ENCODE results near the gene ZNF280D.

ZNF280D gene

DNA sequence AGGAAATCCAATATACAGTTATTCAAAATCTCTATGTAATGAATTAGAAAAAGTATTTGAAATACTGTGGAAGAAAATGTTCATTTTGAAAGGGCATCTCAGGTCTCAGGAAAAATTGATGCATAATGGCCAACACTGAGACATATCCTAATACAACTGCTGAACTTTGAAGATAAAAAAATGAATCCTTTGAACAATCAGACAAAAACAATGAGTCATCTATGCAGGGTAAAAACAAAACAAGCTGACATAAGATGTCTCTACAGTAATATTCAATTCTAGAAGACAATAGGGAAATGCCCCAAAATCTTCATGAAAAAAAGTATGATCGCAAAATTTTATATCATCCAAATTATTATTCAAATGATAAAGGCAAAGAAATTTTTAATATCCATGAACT lies 34.0 kb upstream of the ZNF280D start:
- H3K9me3 ChIP-seq (ENCODE audit: control insufficient read depth, low read length), result no peaks in the 10 kb centered on the region
- H3K9ac ChIP-seq (ENCODE audit: low read length), result no peak overlapping the region
- H3K4me3 ChIP-seq (ENCODE audit: low read length), result no peak overlapping the region
- H3K36me3 ChIP-seq (ENCODE audit: control insufficient read depth, insufficient read depth, low read length), result no peaks in the 10 kb centered on the region
- no peaks in the 10 kb centered on the region for H3K27me3 ChIP-seq (ENCODE audit: control insufficient read depth, insufficient read depth, low read length)
- H3K4me1 ChIP-seq (ENCODE audit: control insufficient read depth, insufficient read depth, low read length), result no peaks in the 10 kb centered on the region

DNA sequence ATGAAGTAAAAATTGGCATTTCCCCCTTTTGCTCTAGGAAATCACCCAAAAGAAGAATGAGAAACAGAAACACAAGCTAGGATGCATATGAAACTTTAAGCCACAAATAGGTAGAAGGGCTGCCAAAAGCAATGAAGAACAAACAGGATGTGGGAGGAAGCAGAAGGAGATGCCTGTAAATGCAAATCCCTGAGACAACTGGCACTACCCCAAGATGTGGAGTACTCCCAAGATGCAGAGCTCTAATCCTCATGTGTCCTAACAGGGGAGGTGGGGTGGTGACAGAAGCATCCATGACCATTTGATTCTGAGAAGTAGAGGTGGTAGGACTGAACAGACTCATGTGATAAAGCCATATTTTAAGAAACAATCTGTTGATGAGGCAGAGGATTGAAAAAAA lies 31.9 kb upstream of the ZNF280D start:
- H3K9me3 ChIP-seq (ENCODE audit: control insufficient read depth, low read length), result no peaks in the 10 kb centered on the region
- H3K4me3 ChIP-seq (ENCODE audit: low read length), result no peak overlapping the region
- H3K9ac ChIP-seq (ENCODE audit: low read length), result no peak overlapping the region
- no peaks in the 10 kb centered on the region for H3K4me1 ChIP-seq (ENCODE audit: control insufficient read depth, insufficient read depth, low read length)
- H3K36me3 ChIP-seq (ENCODE audit: control insufficient read depth, insufficient read depth, low read length), result no peaks in the 10 kb centered on the region
- H3K27me3 ChIP-seq (ENCODE audit: control insufficient read depth, insufficient read depth, low read length), result no peaks in the 10 kb centered on the region

DNA sequence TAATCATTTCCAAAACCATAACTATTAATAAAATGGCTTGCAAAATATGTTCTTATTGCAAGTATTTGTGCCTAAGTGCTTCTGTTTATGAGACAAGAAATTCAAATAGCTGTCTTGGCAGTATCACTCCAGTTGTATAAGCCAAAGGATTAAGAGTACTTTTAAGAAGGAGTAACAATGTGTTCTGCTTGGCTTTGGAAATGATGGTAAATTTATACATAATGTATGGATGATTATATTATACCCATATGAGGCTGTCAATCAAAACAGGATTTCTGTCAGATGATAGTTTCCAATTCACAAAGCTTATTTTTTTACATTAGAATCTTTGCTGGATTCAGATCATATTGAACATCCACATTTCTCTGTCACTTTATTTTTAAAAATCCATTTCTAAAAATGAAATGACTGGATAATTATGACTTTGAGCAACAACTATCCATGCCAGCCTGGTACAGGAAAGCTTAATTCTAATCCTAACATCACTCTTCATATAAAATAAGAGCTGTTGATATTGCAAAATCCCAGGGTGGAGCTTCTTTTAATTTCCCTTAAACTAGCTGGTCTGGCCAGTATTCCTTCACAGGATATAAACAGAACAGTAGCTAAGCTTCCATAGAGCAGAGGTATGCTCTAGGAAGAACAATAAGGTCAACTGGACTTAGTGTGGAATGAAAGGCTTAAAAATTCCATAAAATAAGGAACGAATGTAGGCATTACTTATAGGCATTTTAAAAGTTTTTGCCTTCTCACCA lies 30.0 kb upstream of the ZNF280D start:
- no peak overlapping the region for H3K4me3 ChIP-seq (ENCODE audit: low read length)
- no peak overlapping the region for H3K9ac ChIP-seq (ENCODE audit: low read length)
- no peaks in the 10 kb centered on the region for H3K27me3 ChIP-seq (ENCODE audit: control insufficient read depth, insufficient read depth, low read length)
- no peaks in the 10 kb centered on the region for H3K4me1 ChIP-seq (ENCODE audit: control insufficient read depth, insufficient read depth, low read length)
- H3K9me3 ChIP-seq (ENCODE audit: control insufficient read depth, low read length), result no peaks in the 10 kb centered on the region
- no peaks in the 10 kb centered on the region for H3K36me3 ChIP-seq (ENCODE audit: control insufficient read depth, insufficient read depth, low read length)

- no peaks in the 10 kb centered on the region for H3K9me3 ChIP-seq (ENCODE audit: control insufficient read depth, low read length)
- no peaks in the 10 kb centered on the region for H3K27me3 ChIP-seq (ENCODE audit: control insufficient read depth, insufficient read depth, low read length)
- no peak overlapping the region for H3K9ac ChIP-seq (ENCODE audit: low read length)
- no peaks in the 10 kb centered on the region for H3K36me3 ChIP-seq (ENCODE audit: control insufficient read depth, insufficient read depth, low read length)
- H3K4me3 ChIP-seq (ENCODE audit: low read length), result no peak overlapping the region
- H3K4me1 ChIP-seq (ENCODE audit: control insufficient read depth, insufficient read depth, low read length), result no peaks in the 10 kb centered on the region
Measured at GRCh38 chr15:56760186-56760585, 26.9 kb upstream of the ZNF280D start.

DNA sequence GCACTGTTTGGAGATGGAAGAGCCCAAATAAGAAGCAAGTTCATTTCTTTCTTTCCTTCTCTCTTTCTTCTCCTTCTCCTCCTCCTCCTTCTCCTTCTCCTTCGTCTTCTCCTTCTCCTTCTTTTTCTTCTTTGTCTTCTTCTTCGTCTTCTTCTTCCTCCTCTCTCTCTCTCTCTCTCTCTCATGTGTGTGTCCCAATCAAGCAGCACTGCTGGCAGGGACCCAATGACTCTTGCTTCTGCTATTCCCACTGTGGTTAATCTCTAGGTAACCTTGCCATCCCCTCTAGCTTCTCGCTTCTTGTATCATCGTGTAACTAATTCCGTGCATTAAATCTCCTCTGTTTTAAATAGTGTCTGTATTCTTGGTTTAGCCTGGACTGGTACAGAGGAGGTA lies 26.1 kb upstream of the ZNF280D start:
- H3K9ac ChIP-seq (ENCODE audit: low read length), result no peak overlapping the region
- no peaks in the 10 kb centered on the region for H3K9me3 ChIP-seq (ENCODE audit: control insufficient read depth, low read length)
- H3K27me3 ChIP-seq (ENCODE audit: control insufficient read depth, insufficient read depth, low read length), result no peaks in the 10 kb centered on the region
- no peaks in the 10 kb centered on the region for H3K36me3 ChIP-seq (ENCODE audit: control insufficient read depth, insufficient read depth, low read length)
- no peaks in the 10 kb centered on the region for H3K4me1 ChIP-seq (ENCODE audit: control insufficient read depth, insufficient read depth, low read length)
- H3K4me3 ChIP-seq (ENCODE audit: low read length), result no peak overlapping the region

- Histone ChIP-seq H3K4me1 (ENCODE audit: control insufficient read depth, insufficient read depth, low read length) (no peaks in the 10 kb centered on the region), H3K27me3 (ENCODE audit: control insufficient read depth, insufficient read depth, low read length) (no peaks in the 10 kb centered on the region), H3K4me3 (ENCODE audit: low read length) (no peak overlapping the region), H3K9ac (ENCODE audit: low read length) (no peak overlapping the region), H3K36me3 (ENCODE audit: control insufficient read depth, insufficient read depth, low read length) (no peaks in the 10 kb centered on the region), H3K9me3 (ENCODE audit: control insufficient read depth, low read length) (no peaks in the 10 kb centered on the region)
Measured at GRCh38 chr15:56758770-56759449, 25.6 kb upstream of the ZNF280D start.

GRCh38 chr15:56757875-56758274 lies 24.6 kb upstream of the ZNF280D start:
- no peaks in the 10 kb centered on the region for H3K4me1 ChIP-seq (ENCODE audit: control insufficient read depth, insufficient read depth, low read length)
- H3K9ac ChIP-seq (ENCODE audit: low read length), result no peak overlapping the region
- H3K4me3 ChIP-seq (ENCODE audit: low read length), result no peak overlapping the region
- H3K9me3 ChIP-seq (ENCODE audit: control insufficient read depth, low read length), result no peaks in the 10 kb centered on the region
- H3K36me3 ChIP-seq (ENCODE audit: control insufficient read depth, insufficient read depth, low read length), result no peaks in the 10 kb centered on the region
- no peaks in the 10 kb centered on the region for H3K27me3 ChIP-seq (ENCODE audit: control insufficient read depth, insufficient read depth, low read length)

DNA sequence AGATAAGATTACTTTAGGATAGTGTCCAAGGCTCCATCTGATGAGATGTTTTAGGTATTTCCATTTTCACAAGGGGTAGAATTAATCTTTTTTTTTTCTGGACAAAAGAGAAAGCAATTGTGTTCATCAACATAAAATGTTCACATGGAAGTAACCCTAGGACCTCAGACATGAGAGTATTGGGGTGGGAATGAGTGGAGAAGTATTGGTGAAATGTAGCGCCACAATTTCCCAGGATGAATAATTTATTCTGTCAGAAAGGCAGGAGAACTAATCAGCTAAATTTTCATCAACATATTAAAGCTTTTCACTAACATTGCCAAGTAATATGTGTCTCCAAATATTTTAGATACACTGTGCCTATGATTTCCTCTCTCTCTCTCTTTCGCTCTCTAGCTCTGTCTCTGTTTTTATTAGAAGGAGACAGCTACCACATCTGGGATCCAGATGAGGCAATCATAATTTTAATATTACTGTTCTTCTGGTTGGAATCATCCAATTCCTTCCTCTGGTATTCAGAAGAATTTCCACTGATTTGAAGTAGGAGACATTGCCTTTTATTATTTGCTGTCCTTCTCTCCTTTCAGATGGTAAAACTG lies 21.6 kb upstream of the ZNF280D start:
- Histone ChIP-seq H3K36me3 (ENCODE audit: control insufficient read depth, insufficient read depth, low read length) (no peaks in the 10 kb centered on the region), H3K4me3 (ENCODE audit: low read length) (no peak overlapping the region), H3K27me3 (ENCODE audit: control insufficient read depth, insufficient read depth, low read length) (no peaks in the 10 kb centered on the region), H3K9ac (ENCODE audit: low read length) (no peak overlapping the region), H3K9me3 (ENCODE audit: control insufficient read depth, low read length) (no peaks in the 10 kb centered on the region), H3K4me1 (ENCODE audit: control insufficient read depth, insufficient read depth, low read length) (no peaks in the 10 kb centered on the region)

- Histone ChIP-seq H3K9ac (ENCODE audit: low read length) (no peak overlapping the region), H3K9me3 (ENCODE audit: control insufficient read depth, low read length) (no peaks in the 10 kb centered on the region), H3K36me3 (ENCODE audit: control insufficient read depth, insufficient read depth, low read length) (no peaks in the 10 kb centered on the region), H3K4me1 (ENCODE audit: control insufficient read depth, insufficient read depth, low read length) (no peaks in the 10 kb centered on the region), H3K27me3 (ENCODE audit: control insufficient read depth, insufficient read depth, low read length) (no peaks in the 10 kb centered on the region), H3K4me3 (ENCODE audit: low read length) (no peak overlapping the region)
Measured at GRCh38 chr15:56752986-56753385, 19.7 kb upstream of the ZNF280D start.

DNA sequence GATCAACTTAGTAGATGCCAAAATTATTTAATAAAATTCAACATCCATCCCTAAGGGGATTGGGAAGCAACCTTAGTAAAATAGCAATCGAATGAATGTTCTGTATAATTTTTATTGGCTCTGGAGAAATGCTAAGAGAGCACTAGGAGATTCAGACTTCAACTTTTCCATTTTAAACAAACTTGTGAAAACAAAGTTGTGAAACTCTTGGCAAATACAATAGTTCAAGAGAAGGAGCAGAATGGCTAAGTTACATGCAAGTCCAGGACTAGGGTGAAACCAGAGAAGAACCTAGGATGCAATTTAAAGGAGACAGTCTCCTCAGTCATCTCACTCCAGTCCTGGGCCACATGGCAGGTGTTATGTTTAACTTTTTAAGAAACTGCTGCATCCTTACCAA lies 16.7 kb upstream of the ZNF280D start:
- Histone ChIP-seq H3K9ac (ENCODE audit: low read length) (no peak overlapping the region), H3K4me1 (ENCODE audit: control insufficient read depth, insufficient read depth, low read length) (no peaks in the 10 kb centered on the region), H3K4me3 (ENCODE audit: low read length) (no peak overlapping the region), H3K9me3 (ENCODE audit: control insufficient read depth, low read length) (no peaks in the 10 kb centered on the region), H3K27me3 (ENCODE audit: control insufficient read depth, insufficient read depth, low read length) (no peaks in the 10 kb centered on the region), H3K36me3 (ENCODE audit: control insufficient read depth, insufficient read depth, low read length) (no peaks in the 10 kb centered on the region)

- H3K9me3 ChIP-seq (ENCODE audit: control insufficient read depth, low read length), result no peaks in the 10 kb centered on the region
- H3K9ac ChIP-seq (ENCODE audit: low read length), result no peak overlapping the region
- H3K36me3 ChIP-seq (ENCODE audit: control insufficient read depth, insufficient read depth, low read length), result no peaks in the 10 kb centered on the region
- no peaks in the 10 kb centered on the region for H3K27me3 ChIP-seq (ENCODE audit: control insufficient read depth, insufficient read depth, low read length)
- no peak overlapping the region for H3K4me3 ChIP-seq (ENCODE audit: low read length)
- H3K4me1 ChIP-seq (ENCODE audit: control insufficient read depth, insufficient read depth, low read length), result no peaks in the 10 kb centered on the region
Measured at GRCh38 chr15:56744701-56745683, 11.7 kb upstream of the ZNF280D start.

Measured in mucosa of stomach (tissue), 1 donor.